Measurements from ENCODE around the gene OR2F2.

The OR2F2 gene, protein sequence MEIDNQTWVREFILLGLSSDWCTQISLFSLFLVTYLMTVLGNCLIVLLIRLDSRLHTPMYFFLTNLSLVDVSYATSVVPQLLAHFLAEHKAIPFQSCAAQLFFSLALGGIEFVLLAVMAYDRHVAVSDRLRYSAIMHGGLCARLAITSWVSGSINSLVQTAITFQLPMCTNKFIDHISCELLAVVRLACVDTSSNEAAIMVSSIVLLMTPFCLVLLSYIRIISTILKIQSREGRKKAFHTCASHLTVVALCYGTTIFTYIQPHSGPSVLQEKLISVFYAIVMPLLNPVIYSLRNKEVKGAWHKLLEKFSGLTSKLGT

DNA sequence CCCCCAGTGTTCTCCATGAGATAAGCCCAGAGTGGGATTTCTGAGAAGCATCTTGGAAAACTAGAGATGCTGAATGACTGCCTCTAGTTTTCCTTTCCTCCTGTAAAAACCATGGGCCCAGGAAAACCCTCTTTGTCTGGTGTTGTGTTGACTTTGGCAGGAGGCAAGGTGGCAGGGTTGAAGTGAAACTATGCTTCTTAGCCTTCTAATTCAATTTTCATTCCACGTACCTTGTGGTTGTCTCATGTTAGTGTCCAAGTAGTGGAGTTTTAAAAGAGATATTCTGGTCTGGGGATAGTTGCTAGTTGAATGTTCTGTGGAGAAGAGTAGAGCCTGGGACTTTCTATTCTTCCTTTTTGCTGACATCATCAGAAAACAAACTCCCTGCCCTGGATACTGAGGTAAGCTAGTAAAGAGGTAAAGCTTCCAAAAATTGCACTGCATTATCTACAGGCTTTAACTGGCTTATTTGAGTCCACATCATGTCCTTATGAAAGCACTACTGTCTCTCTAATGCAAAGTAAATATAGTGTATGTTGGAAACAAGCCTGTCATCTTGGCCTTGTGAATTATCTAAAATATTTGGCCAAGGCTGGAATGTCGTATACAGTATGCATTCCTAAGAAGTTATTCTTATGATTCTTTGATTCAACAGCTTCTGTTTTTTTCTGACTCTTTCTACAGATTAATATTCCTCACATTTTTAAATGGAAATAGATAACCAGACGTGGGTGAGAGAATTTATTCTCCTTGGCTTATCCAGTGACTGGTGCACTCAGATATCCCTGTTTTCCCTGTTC lies at the start of gene OR2F2:
Gene OR2F2 (plus strand): TSS at position 708 of the 800 bp plus-strand sequence. CDS start 0 bp downstream, at position 708.
- peak; percentile 92 for DNase-seq (ENCODE audit: low read depth)

DNA sequence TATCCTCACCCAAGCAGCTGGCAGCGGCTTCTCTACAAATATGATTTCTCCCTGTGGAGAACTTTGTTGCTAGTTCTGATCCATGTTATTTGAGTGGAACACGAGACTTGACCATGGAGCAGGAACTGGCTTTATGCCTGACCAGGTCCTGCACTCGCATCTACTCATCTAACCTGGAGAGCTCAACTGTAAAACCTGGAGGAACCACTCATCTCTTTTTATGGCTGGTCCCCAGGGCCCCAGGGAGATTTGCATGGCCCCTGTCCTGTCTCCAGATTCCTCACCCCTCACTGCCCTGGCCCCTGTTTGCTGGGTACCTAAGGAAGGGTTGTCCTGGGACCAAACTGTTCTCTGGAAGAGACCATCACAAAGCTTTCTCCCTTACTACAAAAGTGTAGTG lies 49.1 kb upstream of the OR2F2 start:
- DNase-seq (ENCODE audit: low read depth), result no peak

DNA sequence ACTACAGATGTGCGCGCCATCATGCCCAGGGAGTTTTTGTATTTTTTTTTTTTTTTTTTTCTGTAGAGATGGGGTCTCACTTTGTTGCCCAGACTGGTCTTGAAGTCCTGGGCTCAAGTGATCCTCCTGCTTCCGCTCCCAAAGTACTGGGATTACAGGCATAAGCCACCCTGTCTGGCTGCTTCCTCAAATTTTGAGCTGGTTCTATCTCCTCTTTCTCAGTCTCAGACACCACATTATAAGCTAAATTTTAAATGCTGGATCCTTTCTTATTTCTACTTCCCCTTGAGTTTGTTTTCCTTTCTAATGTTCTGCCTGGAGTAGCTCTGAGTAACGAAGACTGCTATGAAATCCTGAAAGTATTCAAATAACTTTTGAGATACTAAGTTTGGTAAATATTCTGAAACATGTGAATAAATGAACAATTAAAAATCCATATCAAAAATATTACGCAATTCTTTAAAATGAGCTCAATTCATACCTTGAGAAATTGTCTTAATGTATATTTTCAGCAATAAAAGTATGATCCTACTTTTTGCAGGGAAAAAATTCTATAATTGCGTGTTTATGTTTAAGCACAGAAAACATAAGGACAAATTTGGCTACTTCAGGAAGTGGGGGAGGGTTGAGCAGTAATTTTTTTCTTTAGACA lies 48.1 kb upstream of the OR2F2 start:
- DNase-seq (ENCODE audit: low read depth), result no peak

DNA sequence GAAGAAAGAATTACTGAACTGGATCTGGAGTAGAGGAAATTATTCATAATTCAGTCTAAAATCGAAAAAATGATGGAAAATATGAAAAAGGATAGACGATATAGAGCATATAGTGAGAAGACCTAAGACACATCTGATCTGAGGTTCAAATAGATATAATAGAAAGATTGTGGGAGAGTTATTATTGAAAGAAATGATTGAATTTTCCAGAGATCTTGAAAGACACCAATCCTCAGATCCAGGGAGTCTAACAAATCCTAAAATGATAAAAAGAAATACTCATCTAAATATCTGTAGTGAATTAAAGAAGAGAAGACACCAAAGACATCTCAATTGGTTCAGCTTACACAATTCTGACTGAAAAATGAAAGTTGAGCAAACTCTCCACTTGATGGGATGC lies 46.0 kb upstream of the OR2F2 start:
- DNase-seq (ENCODE audit: low read depth), result no peak

DNA sequence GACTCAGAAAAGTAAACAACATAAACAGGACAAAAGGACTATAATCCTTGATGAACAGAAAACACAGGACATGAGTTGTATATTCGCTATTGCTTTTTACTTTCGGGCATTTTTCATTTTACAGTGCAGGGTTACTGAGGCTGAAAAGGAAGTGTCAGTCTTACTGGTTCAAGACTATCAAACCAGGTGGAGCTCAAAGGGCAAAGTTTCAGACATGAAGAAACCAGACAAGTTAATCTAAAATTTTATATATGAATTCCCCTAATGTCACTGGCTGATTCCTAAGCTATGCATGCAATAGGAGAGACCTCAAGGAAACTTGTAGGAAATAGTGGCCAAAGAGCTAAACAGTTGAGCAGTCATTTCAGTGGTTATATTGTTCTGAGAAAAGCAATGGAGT lies 44.5 kb upstream of the OR2F2 start:
- no peak for DNase-seq (ENCODE audit: low read depth)

DNA sequence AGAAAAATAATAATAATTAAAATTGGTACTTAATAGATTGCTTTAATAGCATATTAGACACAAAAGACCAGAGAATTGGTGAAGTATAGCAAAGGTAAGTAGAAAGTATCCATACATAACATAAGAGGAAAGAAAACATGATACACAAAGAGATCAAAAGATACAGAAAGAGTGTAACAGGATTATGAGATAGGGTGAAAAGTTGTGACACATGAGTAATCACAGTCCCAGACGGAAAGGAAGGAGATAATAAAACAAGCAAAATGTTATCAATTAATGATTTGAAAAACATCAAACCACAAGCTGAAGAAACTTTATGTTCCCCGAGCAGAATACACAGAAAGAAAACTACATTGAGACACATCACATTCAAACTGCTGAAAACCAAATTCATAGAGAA lies 43.6 kb upstream of the OR2F2 start:
- peak; percentile 58 for DNase-seq (ENCODE audit: low read depth)

DNA sequence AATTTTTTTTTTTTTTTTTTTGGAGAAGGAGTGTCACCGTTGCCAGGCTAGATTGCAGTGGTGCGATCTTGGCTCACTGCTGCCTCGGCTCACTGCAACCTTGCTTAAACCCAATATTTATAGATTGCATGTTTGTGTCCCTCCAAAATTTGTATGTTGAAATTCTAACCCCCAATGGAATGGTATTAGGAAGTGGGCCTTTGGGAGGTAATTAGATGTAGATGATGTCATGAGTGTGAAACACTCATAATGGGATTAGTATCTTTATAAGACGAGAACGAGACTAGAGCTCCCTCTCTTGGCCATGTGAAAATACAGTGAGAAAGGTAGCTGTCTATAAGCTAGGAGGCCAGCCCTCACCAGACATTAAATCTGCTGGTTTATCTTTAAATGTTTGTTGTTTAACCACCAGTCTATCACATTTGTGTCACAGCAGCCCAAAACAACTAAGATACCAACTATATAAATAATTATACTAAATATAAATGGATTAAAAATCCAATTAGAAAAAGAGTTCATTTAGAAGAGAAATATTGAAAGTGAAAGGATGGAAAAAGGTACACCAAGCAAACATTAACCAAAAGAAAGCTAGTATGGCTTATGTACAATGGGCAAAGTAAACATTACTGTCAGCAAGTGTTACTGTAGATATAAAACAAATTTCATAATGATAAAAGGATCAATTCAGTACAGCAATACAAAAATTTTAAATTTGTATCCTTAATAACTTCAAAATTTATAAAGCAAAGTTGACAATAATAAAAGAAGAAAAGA lies 42.3 kb upstream of the OR2F2 start:
- peak; percentile 62 for DNase-seq (ENCODE audit: low read depth)

DNA sequence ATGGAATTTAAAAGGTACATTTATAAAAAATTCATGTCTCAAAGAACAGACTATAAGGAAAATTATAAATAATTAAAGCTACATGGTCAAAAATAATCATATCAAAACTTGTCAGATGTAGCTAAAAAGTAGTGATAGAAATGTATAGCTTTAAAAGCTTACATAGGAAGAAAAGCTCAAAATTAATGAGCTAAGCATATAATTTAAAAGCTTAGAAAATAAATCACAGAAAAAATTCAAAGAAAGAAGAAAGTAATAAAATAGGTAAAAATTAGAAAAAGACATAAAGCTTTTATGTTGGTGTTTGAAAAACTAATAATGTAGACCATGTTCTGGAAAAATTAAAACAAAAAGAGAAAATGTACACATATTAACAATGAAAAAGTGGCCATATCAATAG lies 38.4 kb upstream of the OR2F2 start:
- DNase-seq (ENCODE audit: low read depth), result no peak

DNA sequence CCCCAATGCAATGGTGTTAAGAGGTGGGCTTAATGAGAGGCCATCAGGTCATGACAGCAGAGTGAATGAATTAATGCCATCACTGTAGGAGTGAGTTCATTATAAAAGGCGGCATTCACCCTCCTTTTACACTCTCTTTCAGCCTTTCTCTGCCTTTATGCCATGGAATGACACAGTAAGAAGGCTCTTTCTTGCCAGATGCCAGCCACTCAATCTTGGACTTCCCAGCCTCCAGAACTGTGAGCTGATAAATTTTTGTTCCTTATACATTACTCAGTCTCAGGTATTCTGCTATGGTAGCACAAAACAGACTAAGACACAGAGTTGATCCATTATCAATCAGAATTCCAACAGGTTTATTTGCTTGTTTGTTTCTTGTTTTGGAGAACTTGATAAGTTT lies 36.2 kb upstream of the OR2F2 start:
- DNase-seq (ENCODE audit: low read depth), result no peak

DNA sequence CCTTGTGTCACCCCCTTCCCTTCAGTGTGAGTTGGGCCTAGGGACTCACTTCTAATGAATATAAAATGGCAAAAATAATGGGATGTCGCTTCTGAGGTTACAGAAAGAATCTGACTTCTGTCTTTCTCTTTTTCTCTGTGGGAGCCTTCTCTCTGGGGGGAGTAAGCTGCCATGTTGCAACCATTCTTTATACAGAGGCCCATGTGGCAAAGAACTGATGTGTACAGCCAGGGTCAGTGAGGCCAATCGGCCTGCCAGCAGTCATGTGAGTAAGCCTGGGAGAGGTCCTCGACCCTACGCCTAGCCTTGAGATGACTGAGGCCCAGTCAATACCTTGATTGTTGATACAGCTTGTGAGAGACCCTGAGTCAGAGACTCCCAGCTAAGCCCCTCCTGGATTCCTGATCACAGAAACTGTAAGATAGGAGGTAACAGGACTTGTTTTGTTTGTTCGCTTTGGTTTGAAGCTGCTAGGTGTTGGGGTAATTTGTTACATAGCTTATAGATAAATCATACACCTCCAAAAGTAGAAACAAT lies 34.7 kb upstream of the OR2F2 start:
- DNase-seq (ENCODE audit: low read depth), result peak; percentile 59

DNA sequence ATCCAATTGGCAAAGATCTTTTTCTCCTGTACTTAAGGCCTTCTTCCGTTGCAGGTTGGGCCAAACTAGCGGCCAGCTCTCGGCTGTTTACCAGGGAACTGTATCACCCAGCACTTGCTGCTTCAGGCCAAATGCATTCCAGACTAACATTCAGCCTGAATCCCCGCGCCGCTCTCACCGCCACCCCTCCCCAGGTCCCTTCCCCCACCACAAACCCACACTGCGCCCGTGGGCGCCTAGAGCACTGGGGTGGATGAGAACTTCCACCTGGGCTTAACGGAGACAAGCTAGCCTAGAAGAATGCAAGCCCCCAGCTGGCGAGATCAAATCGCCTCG lies 33.7 kb upstream of the OR2F2 start:
- DNase-seq (ENCODE audit: low read depth), result peak; percentile 76

DNA sequence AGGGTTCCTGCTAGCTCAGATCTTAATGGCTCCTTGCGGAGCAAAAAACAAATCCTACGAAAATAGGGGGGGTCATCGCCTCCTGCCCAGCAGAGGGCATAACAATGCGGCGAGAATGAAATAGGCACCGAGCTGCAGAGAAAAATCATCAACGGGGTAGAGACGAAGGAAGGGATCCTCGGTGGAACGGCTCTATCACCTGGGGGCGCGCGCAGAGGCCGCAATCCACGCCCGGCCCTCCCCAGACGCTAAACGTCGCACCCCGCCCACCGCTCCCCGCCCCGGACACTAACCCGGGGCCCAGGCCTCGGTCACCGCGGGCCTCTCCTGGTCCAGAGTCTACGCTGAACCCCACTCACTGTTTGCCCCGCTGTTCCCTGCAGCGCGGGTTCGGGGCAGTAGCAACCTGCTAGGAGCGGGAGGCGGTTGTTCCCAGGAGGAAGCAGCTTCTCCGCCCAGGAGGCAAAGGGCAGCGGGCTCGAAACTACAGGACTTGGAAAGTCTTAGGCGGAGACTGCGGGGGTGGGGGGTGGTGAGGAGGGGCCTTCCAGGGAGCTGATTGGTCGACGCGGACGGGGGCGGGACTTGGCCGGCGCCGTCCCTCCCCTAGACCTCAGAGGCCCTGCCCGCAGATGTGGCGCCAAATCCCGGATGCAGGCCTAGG lies 33.2 kb upstream of the OR2F2 start, which contains the start of gene TCAF1:
Gene TCAF1 (minus strand): TSS at position 509 of the 664 bp plus-strand sequence. CDS start 25,568 bp downstream, outside the sequence.
- peak; percentile 96 for DNase-seq (ENCODE audit: low read depth)

DNA sequence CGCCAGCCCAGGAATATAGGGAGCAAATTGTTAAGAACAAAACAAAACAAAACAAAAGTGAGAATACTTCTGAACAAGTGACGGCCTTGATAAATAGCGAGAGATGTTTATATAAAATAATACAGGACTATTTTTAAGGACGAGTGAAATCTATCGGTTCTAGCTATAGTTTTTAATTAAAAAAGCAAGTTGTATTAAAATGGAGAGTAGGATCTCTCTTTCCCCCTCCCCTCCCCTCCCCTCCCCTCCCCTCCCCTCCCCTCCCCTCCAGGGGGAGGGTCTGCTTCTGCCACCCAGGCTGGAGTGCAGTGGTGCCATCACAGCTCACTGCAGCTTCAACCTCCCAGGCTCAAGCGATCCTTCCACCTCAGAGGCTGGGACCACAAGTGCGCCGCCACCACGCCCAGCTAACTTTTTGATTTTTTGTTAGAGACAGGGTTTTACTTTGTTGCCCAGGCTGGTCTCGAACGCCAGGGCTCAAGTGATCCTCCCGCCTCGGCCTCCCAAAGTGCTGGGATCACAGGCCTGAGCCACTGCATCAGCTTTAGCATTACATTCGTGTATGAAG lies 32.6 kb upstream of the OR2F2 start:
- no peak for DNase-seq (ENCODE audit: low read depth)

DNA sequence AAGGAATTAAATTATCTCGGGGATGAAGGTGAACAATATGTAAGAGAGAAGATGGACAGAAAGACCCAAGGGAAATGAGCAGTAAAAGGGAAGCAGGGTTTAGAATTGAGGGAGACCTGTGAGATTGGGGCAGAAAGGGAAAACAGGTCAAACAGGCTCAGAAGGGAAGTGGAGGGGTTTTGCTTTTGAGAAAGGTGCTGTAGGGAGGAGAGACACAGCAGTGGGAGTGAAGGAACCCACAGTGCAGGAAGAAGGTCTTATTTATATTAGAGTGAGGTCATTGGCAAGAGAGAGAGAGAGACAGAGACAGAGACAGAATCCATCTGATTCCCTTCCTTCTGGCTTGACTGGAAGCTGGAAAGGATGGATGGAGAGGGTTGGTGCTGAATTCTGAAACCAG lies 29.5 kb upstream of the OR2F2 start:
- no peak for DNase-seq (ENCODE audit: low read depth)

DNA sequence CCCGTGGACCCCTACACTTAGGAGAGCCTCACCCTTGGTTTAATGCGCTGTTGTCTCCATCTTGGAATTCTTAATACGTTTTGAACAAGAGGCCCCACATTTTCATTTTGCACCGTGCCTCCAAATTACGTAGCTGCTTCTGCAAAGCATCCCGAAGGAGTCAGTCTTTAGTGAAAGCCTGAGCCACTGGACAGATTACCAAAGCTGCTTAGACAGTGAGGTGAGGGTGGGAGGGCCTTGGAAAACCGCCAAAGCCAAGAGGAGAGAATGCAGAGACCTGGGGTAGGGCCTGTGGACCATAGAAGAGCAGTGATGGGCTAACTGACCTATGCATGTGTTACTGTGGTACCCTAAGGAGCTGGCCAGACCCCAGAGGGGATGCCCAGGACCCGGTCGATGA lies 28.9 kb upstream of the OR2F2 start:
- no peak for DNase-seq (ENCODE audit: low read depth)

DNA sequence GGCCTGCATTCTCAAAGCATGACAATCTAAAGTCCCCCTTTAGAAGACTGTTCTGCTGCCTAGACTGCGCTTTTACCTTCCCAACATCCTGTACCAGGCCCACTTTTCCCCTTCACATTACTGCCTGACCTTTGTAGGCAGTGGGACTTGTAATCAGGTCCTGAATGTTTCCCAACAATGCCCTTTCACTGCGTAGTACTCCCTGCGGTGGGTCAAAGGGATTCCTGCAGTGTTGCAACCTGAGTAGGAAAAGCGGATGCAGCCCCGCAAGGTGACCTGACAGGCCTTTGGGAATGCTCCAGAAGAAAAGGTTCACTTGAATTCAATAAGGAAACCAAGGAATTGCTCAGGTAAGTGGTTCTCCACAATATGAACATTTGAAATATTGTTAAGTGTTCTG lies 28.1 kb upstream of the OR2F2 start:
- no peak for DNase-seq (ENCODE audit: low read depth)

DNA sequence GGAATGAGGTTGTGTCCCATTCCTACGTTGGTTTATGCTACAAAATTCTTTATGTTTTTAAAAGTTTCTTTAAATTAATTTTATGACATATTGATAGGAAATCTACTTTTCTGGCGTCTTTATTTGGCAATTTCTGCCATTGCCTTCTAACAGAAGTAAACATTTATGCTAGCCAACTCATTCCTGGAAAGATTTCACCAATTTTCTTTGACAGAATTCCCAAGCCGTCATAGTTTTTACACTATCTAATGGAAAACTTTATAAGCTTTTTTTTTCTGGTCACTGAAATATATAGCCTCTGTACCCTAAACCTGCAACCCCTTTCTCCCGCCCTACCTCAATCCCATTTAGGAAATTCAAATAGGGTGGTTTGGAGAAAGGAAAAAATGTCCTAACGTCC lies 26.9 kb upstream of the OR2F2 start:
- no peak for DNase-seq (ENCODE audit: low read depth)

DNA sequence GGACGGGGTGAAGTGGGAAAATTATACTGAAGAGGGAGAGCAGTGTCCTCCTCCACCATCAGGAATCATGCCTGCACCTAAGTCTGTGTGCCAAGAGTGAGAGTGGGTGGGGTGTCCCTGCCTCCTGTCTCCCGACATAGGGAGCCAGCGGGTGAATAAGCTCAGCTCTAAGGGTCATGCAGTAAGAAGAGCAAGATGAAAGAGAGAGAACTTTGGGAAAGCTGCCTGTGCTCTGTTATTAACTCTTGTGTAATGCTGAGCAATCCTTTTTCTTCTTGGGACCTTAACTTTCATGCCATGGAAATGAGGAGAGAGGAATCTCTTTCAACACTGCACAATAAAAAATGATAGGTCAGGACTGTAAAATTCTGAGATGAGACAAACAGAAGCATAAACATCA lies 25.2 kb upstream of the OR2F2 start:
- no peak for DNase-seq (ENCODE audit: low read depth)

DNA sequence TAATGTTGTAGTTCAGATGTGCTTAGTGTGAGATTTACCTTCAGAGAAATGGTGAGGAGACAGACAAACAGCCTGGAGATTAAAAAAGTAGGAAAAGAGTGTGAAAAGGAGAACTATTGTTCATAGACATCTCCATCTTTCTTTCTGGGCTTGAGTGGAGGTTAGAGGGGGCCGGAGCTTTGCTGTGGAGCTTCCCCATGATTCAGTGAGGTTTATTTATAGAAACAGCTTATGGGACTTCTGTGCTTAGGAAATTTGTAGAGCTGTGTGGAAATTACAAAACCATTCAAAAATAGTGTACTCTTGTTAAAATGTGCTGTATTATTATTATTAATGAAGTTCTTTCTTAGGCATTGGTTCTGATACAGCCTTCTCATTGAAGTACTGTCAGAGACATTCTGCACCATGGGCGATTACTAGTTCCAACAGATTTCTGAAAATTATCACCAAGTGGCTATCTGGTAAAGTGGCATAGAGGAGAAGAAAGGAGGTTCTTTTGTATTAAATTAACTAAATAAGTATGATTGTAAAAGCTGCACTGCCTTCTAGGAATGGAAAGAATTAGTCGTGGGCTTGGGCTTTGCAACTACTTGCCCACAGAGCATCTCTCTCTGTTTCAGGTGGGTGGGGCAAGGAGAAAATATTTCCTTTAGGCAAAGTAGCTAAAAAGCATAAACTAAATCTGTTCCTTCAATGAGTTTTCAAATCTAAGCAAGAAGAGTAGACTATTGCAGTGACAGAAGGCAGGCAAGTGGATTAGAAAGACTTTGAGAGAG lies 24.4 kb upstream of the OR2F2 start:
- peak; percentile 33 for DNase-seq (ENCODE audit: low read depth)

DNA sequence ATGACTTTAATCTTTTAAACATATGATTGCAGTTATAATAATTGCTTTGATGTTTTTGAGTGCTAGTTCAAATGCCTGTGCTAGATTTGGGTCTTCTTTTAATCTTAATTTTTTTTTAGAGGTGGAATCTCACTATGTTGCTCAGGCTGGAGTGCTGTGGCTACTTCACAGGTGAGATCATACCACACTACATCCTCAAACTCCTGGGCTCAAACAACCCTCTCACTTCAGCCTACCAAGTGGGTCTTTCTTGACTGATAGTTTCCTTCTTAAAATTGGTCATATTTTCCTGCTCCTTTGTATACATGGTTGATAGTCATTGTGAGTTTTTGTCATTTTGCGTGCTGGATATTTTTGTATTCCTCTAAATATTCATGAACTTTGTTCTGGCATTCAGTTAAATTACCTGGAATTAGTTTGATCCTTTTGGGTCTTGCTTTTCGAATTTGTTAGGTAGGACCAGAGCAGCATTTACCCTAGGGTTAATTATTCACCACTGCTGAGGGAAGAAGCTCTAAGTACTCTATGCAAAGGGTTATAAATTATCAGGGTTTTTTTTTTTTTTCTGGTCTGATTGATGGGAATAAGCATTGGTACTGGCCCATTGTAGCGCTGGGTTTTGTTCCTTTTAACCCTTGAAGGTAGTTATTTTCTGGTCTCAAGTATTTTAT lies 21.0 kb upstream of the OR2F2 start:
- no peak for DNase-seq (ENCODE audit: low read depth)

Measured in iris pigment epithelial cell (primary cell).